H1 (cell line): ENCODE measurements around the gene VPS51. TPM values are rescaled to one million over a fixed set of nuclear protein-coding genes. Genes with fewer than 3 reads are reported as not detected.
A peak's percentile ranks its signal among the peaks of the same experiment; 100 is the strongest.

Experiments used
- CTCF ChIA-PET: fragments of 300-600 bp; sonication (Branson Sonifier 250); formaldehyde crosslinking; loops from one replicate; lab custom pipeline; 2021; ENCODE audit not compliant: partially characterized antibody; lab: Charles Lee
- POLR2A ChIA-PET: fragments of 300-600 bp; sonication (Branson Sonifier 250); formaldehyde crosslinking; loops from one replicate; lab custom pipeline; 2021; ENCODE audit warnings: inconsistent platforms; ENCODE audit not compliant: partially characterized antibody; lab: Charles Lee
- DNase-seq, 2 experiments: peaks; one replicate each; pipeline versions ENCODE4 v3.0.0 to v3.0.0-alpha.2; 2010 to 2022; ENCODE audit warnings: low spot score in 2 of 2, low read depth in 1 of 2, mixed read lengths in 1 of 2
- FAIRE-seq: peaks from 2 replicates; lab custom pipeline; 2011; peaks lifted over from hg19 to GRCh38; lab: Jason Lieb, UNC
- H2AFZ ChIP-seq: 2 replicates; pipeline ENCODE4 v1.8.1; 2012; ENCODE audit warnings: low read length, inconsistent platforms
- H2AK5ac ChIP-seq: 2 replicates; pipeline ENCODE4 v1.6.1; 2013; ENCODE audit warnings: low read depth, low read length
- H2BK120ac ChIP-seq: replicated peaks from 2 replicates; pipeline ENCODE3; 2013; ENCODE audit warnings: low read depth, low read length, inconsistent platforms
- H2BK12ac ChIP-seq: 2 replicates; pipeline ENCODE4 v1.6.1; 2013; ENCODE audit warnings: low read depth, low read length
- H2BK15ac ChIP-seq: 2 replicates; pipeline ENCODE4 v1.6.1; 2013; ENCODE audit warnings: low read length
- H2BK20ac ChIP-seq: 2 replicates; pipeline ENCODE4 v1.6.1; 2013; ENCODE audit warnings: low read length
- H2BK5ac ChIP-seq: 2 replicates; pipeline ENCODE4 v1.6.1; 2013; ENCODE audit warnings: low read depth, low read length
- H3K14ac ChIP-seq: 2 replicates; pipeline ENCODE4 v1.6.1; 2013; ENCODE audit warnings: inconsistent platforms; ENCODE audit not compliant: insufficient read length
- H3K18ac ChIP-seq: 2 replicates; pipeline ENCODE4 v1.6.1; 2013; ENCODE audit warnings: low read length; ENCODE audit errors: extremely low read depth
- H3K23ac ChIP-seq: 2 replicates; pipeline ENCODE4 v1.6.1; 2013; ENCODE audit warnings: inconsistent platforms; ENCODE audit not compliant: insufficient read length
- H3K23me2 ChIP-seq: 2 replicates; pipeline ENCODE4 v1.6.1; 2013; ENCODE audit warnings: low read depth, low read length
- H3K27ac ChIP-seq: 2 replicates; pipeline ENCODE4 v1.6.1; 2011; ENCODE audit warnings: low read depth, low read length, inconsistent platforms
- H3K27me3 ChIP-seq, 4 experiments: replicated peaks in 1 of 4; 1 replicate in 1 of 4; 2 replicates in 3 of 4; pipeline versions ENCODE4 v1.6.1 to v1.8.1; 2011 to 2013; ENCODE audit warnings: low read length in 3 of 4, mild to moderate bottlenecking in 3 of 4, inconsistent platforms in 2 of 4, mixed read lengths in 2 of 4, moderate library complexity in 1 of 4; ENCODE audit not compliant: control insufficient read depth in 3 of 4, insufficient read depth in 3 of 4; ENCODE audit errors: extremely low read depth in 1 of 4
- H3K36me3 ChIP-seq, 4 experiments: 2 replicates each; pipeline versions ENCODE4 v1.6.1 to v1.8.1; 2011 to 2013; ENCODE audit warnings: mild to moderate bottlenecking in 4 of 4, low read length in 3 of 4, moderate library complexity in 2 of 4, control low read depth in 1 of 4, inconsistent platforms in 1 of 4; ENCODE audit not compliant: insufficient read depth in 4 of 4, control insufficient read depth in 2 of 4
- H3K4ac ChIP-seq: replicated peaks from 2 replicates; pipeline ENCODE3; 2013; ENCODE audit warnings: low read length, low read depth, mixed read lengths, inconsistent platforms; ENCODE audit not compliant: insufficient read length
- H3K4me1 ChIP-seq, 4 experiments: replicated peaks in 1 of 4; 1 replicate in 1 of 4; 2 replicates in 3 of 4; pipeline versions ENCODE4 v1.6.1 to v1.8.1; 2011 to 2013; ENCODE audit warnings: low read length in 3 of 4, inconsistent platforms in 2 of 4, mixed read lengths in 1 of 4; ENCODE audit not compliant: insufficient read depth in 4 of 4, control insufficient read depth in 3 of 4
- H3K4me2 ChIP-seq, 2 experiments: 2 replicates each; pipeline versions ENCODE4 v1.6.1 to v1.8.1; 2011 to 2013; ENCODE audit warnings: low read depth in 2 of 2, low read length in 2 of 2, control low read depth in 1 of 2, inconsistent platforms in 1 of 2, mild to moderate bottlenecking in 1 of 2; ENCODE audit not compliant: insufficient read depth in 1 of 2
- H3K4me3 ChIP-seq, 4 experiments: fragments of 200-600, 300-600 bp in 1 of 4; sonication (generic), shearing (Covaris generic), sonication (Bioruptor Twin) in 1 of 4; 2 replicates each; pipeline versions ENCODE4 v1.5.1 to v1.8.1; 2011 to 2016; ENCODE audit warnings: low read length in 4 of 4, low read depth in 3 of 4, control low read depth in 2 of 4, inconsistent platforms in 2 of 4, mild to moderate bottlenecking in 2 of 4, mixed read lengths in 1 of 4, moderate library complexity in 1 of 4; ENCODE audit not compliant: insufficient read depth in 2 of 4; ENCODE audit errors: extremely low read depth in 1 of 4
- H3K56ac ChIP-seq: replicated peaks from 2 replicates; pipeline ENCODE3; 2013; ENCODE audit warnings: low read depth, mild to moderate bottlenecking, mixed read lengths, low read length, inconsistent platforms; ENCODE audit not compliant: insufficient read length
- H3K79me1 ChIP-seq: 2 replicates; pipeline ENCODE4 v1.6.1; 2013; ENCODE audit warnings: low read depth, low read length, control low read depth
- H3K79me2 ChIP-seq, 2 experiments: 2 replicates each; pipeline versions ENCODE4 v1.6.1 to v1.8.1; 2012 to 2013; ENCODE audit warnings: low read length in 2 of 2, mild to moderate bottlenecking in 2 of 2, inconsistent platforms in 1 of 2; ENCODE audit not compliant: insufficient read depth in 2 of 2, control insufficient read depth in 1 of 2
- H3K9ac ChIP-seq, 4 experiments: replicated peaks in 1 of 4; 1 replicate in 1 of 4; 2 replicates in 3 of 4; pipeline versions ENCODE4 v1.6.1 to v1.8.1; 2011 to 2013; ENCODE audit warnings: low read depth in 3 of 4, low read length in 3 of 4, control low read depth in 2 of 4, mild to moderate bottlenecking in 2 of 4, moderate library complexity in 2 of 4, inconsistent platforms in 1 of 4; ENCODE audit errors: extremely low read depth in 1 of 4
- H3K9me3 ChIP-seq, 2 experiments: 2 replicates each; pipeline versions ENCODE4 v1.6.1 to v1.8.1; 2012 to 2013; ENCODE audit warnings: mild to moderate bottlenecking in 2 of 2, moderate library complexity in 2 of 2, control low read depth in 1 of 2, inconsistent platforms in 1 of 2, low read depth in 1 of 2, low read length in 1 of 2, mixed read lengths in 1 of 2; ENCODE audit not compliant: insufficient read depth in 2 of 2
- H4K20me1 ChIP-seq, 2 experiments: replicated peaks in 1 of 2; 2 replicates each; pipeline versions ENCODE3 to v1.8.1; 2011 to 2013; ENCODE audit warnings: inconsistent platforms in 2 of 2, low read length in 2 of 2, mild to moderate bottlenecking in 1 of 2; ENCODE audit not compliant: insufficient read depth in 2 of 2, control insufficient read depth in 1 of 2
- H4K5ac ChIP-seq: 2 replicates; pipeline ENCODE4 v1.6.1; 2013; ENCODE audit warnings: low read length, low read depth, mixed read lengths, inconsistent platforms; ENCODE audit not compliant: insufficient read length
- H4K8ac ChIP-seq: 2 replicates; pipeline ENCODE4 v1.8.0; 2013; ENCODE audit warnings: mild to moderate bottlenecking, moderate library complexity, low read length, inconsistent platforms; ENCODE audit not compliant: insufficient read depth; ENCODE audit errors: extremely low read depth
- H4K91ac ChIP-seq: replicated peaks from 2 replicates; pipeline ENCODE3; 2013; ENCODE audit warnings: low read length, mixed read lengths, inconsistent platforms; ENCODE audit not compliant: insufficient read length
- BCL11A ChIP-seq, 2 experiments: IDR thresholded peaks; one replicate each; pipeline ENCODE4 v1.6.1; 2011; ENCODE audit warnings: low read depth in 2 of 2, low read length in 2 of 2, mild to moderate bottlenecking in 2 of 2
- EGR1 ChIP-seq: IDR thresholded peaks from 2 replicates; pipeline ENCODE4 v1.6.1; 2011; ENCODE audit warnings: low read depth, low read length, borderline replicate concordance
- KDM5A ChIP-seq: fragments of 200-600 bp; IDR thresholded peaks from 2 replicates; pipeline ENCODE4 v1.7.1; 2012; ENCODE audit warnings: mild to moderate bottlenecking, low read length, inconsistent platforms, mixed read lengths
- MAX ChIP-seq: IDR thresholded peaks from 2 replicates; pipeline ENCODE4 v1.6.1; 2012; ENCODE audit warnings: inconsistent platforms
- PHF8 ChIP-seq: fragments of 200-600 bp; sonication (generic); conservative IDR thresholded peaks from 2 replicates; pipeline ENCODE4 v1.7.1; 2012; ENCODE audit warnings: low read depth, mild to moderate bottlenecking, inconsistent platforms, low read length, moderate library complexity
- POLR2AphosphoS5 ChIP-seq: IDR thresholded peaks from 2 replicates; pipeline ENCODE4 v1.6.1; 2011; ENCODE audit warnings: low read depth, low read length
- RAD21 ChIP-seq, 2 experiments: IDR thresholded peaks in 1 of 2; conservative IDR thresholded peaks in 1 of 2; 2 replicates each; pipeline ENCODE4 v1.6.1; 2011; ENCODE audit warnings: low read depth in 2 of 2, low read length in 2 of 2, improper control_type of control experiment in 1 of 2, inconsistent platforms in 1 of 2, mild to moderate bottlenecking in 1 of 2, moderate library complexity in 1 of 2
- RFX5 ChIP-seq: IDR thresholded peaks from 2 replicates; pipeline ENCODE4 v1.6.1; 2011; ENCODE audit warnings: low read depth, low read length, improper control_type of control experiment, borderline replicate concordance
- SP1 ChIP-seq: IDR thresholded peaks from 2 replicates; pipeline ENCODE4 v1.6.1; 2011; ENCODE audit warnings: low read depth, low read length
- SRF ChIP-seq: IDR thresholded peaks from 2 replicates; pipeline ENCODE4 v1.6.1; 2011; ENCODE audit warnings: mild to moderate bottlenecking, low read depth, low read length, moderate library complexity
- TAF7 ChIP-seq: optimal IDR thresholded peaks from 2 replicates; pipeline ENCODE3; 2011; ENCODE audit warnings: low read depth, mild to moderate bottlenecking, inconsistent platforms, low read length, moderate library complexity, borderline replicate concordance
- USF2 ChIP-seq: IDR thresholded peaks from 2 replicates; pipeline ENCODE4 v1.6.1; 2011; ENCODE audit warnings: low read length, improper control_type of control experiment
- WGBS, 2 experiments: shearing (Covaris generic) in 1 of 2; methylation state at CpG; one replicate each; pipeline versions ENCODE4 v1.1.6 to v1.1.7; 2013 to 2015; ENCODE audit warnings: low lambda C conversion rate in 2 of 2, mixed read lengths in 2 of 2, inconsistent platforms in 1 of 2, low coverage in 1 of 2, missing lambda C conversion rate in 1 of 2; ENCODE audit not compliant: insufficient replicate concordance in 2 of 2, insufficient coverage in 1 of 2, insufficient read length in 1 of 2; ENCODE audit errors: extremely low coverage in 1 of 2, missing lambda C conversion rate in 1 of 2; 5-methylcytosine and 5-hydroxymethylcytosine counted together
- polyA plus RNA-seq, 7 experiments: library from polyadenylated mRNA; depleted of rRNA in 3 of 7; stranded (reverse) in 5 of 7; unstranded in 2 of 7; fragments of >200 nt in 5 of 7; fragments of 200-250 nt in 2 of 7; gene quantifications; 1 replicate in 5 of 7; 2 replicates in 1 of 7; 4 replicates in 1 of 7; pipeline versions ENCODE4 v1.2.1 to v1.2.3, GENCODE V29; 2011 to 2013; ENCODE audit warnings: missing spikeins in 2 of 7, mixed read lengths in 2 of 7
- total RNA-seq: library from RNA; stranded (reverse); fragmentation: NEBNext Ultra II Directional; extraction: Animal tissue kit (Norgen Biotek cat#: 25700); gene quantifications from 2 replicates; pipeline ENCODE4 v1.2.1, GENCODE V29; 2021

The VPS51 gene
- total and polyA plus RNA-seq, 2 of the 8 experiments (the other 6 are each of a cell fraction or from before 2014, with no cell fraction given) = 97.4 to 142 TPM

GRCh38 chr11:65121447-65121864, 25.4 kb downstream of the VPS51 start:
- H2AFZ ChIP-seq = no peak overlapping the region
- H3K36me3 ChIP-seq = peaks cover 15 to 48% (median 37%) of the 10 kb centered on the region in 4 experiments
- peak overlapping the region; percentile 41; the same call in 1 of the 2 replicates for H3K18ac ChIP-seq
- peaks cover 6 to 38% of the 10 kb centered on the region in 2 experiments for H3K79me2 ChIP-seq
- peak overlapping the region; percentile 91 for H2BK5ac ChIP-seq
- ChIA-PET POLR2A (interaction anchor here (0.6 to 17.4 kb wide), 41 partner anchors 10 to 791 kb away, joined by 3 to 305 read pairs (median 4); partner anchors contain the start of genes ARL2, CAPN1, CDC42EP2 and GPHA2), CTCF (interaction anchor here (0.6 to 3.0 kb wide), 9 partner anchors 8 to 338 kb away, joined by 3 to 14 read pairs (median 7); partner anchors contain the start of genes CAPN1 and TM7SF2)
- no peak overlapping the region for H2BK20ac ChIP-seq
- peak overlapping the region; percentile 10 for H4K91ac ChIP-seq
- no peaks in the 10 kb centered on the region for H3K27me3 ChIP-seq
- peak overlapping the region; percentile 84 to 96 (median 90) for H3K9ac ChIP-seq
- peaks cover 0 to 10% (median 5%) of the 10 kb centered on the region in 4 experiments; a peak in 6 of 7 replicates for H3K4me1 ChIP-seq
- H3K56ac ChIP-seq = peak overlapping the region; percentile 48
- no peak overlapping the region for H2AK5ac ChIP-seq
- H3K14ac ChIP-seq = no peak overlapping the region
- peak overlapping the region; percentile 99 for H4K8ac ChIP-seq
- no peak overlapping the region for H3K4ac ChIP-seq
- H3K23me2 ChIP-seq = peaks cover 8% of the 10 kb centered on the region; the same call in 1 of the 2 replicates
- no peak overlapping the region for H2BK15ac ChIP-seq
- no peak overlapping the region for H3K23ac ChIP-seq
- peak overlapping the region; percentile 80 to 98 (median 93) for H3K4me3 ChIP-seq
- H2BK12ac ChIP-seq = no peak overlapping the region
- H4K5ac ChIP-seq = peak overlapping the region; percentile 34
- no peak for DNase-seq
- FAIRE-seq = no peak
- peak overlapping the region; percentile 76 to 89 for H3K4me2 ChIP-seq
- H3K79me1 ChIP-seq = peaks cover 9% of the 10 kb centered on the region
- H3K27ac ChIP-seq = peak overlapping the region; percentile 87
- 8% methylated on average over 22 of the region's 22 CpGs; no CpG with 5 or more reads in 1 of the 2 experiments for WGBS, 2 experiments
- H4K20me1 ChIP-seq = peaks cover 4% of the 10 kb centered on the region in 2 experiments
- H3K9me3 ChIP-seq = no peaks in the 10 kb centered on the region
- no peak overlapping the region for H2BK120ac ChIP-seq
- no peak for TF ChIP-seq BCL11A (IDR thresholded peaks at IDR 0.05; ENCODE audit: low read depth in 2 of 2, low read length in 2 of 2)
- no peak for TF ChIP-seq SRF
- TF ChIP-seq RAD21 (IDR thresholded peaks at IDR 0.05 in 1 of 2, conservative IDR thresholded peaks at IDR 0.05 in 1 of 2; ENCODE audit: low read depth in 2 of 2, low read length in 2 of 2) = no peak
- TF ChIP-seq SP1 = no peak
- no peak for TF ChIP-seq EGR1
- no peak for TF ChIP-seq POLR2AphosphoS5
- TF ChIP-seq MAX = no peak
- TF ChIP-seq PHF8 = no peak
- TF ChIP-seq USF2 = no peak
- no peak for TF ChIP-seq RFX5
- no peak for TF ChIP-seq TAF7
- no peak for TF ChIP-seq KDM5A
